NCI-H1694 treated with DMSO at 0.1 percent for 48 hours (cell line): Measurements from ENCODE around the gene TLR6.

Experiments
- DNase-seq: peaks from one replicate; lab custom pipeline; 2025; lab: John Stamatoyannopoulos, UW

TLR6 gene, protein sequence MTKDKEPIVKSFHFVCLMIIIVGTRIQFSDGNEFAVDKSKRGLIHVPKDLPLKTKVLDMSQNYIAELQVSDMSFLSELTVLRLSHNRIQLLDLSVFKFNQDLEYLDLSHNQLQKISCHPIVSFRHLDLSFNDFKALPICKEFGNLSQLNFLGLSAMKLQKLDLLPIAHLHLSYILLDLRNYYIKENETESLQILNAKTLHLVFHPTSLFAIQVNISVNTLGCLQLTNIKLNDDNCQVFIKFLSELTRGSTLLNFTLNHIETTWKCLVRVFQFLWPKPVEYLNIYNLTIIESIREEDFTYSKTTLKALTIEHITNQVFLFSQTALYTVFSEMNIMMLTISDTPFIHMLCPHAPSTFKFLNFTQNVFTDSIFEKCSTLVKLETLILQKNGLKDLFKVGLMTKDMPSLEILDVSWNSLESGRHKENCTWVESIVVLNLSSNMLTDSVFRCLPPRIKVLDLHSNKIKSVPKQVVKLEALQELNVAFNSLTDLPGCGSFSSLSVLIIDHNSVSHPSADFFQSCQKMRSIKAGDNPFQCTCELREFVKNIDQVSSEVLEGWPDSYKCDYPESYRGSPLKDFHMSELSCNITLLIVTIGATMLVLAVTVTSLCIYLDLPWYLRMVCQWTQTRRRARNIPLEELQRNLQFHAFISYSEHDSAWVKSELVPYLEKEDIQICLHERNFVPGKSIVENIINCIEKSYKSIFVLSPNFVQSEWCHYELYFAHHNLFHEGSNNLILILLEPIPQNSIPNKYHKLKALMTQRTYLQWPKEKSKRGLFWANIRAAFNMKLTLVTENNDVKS

DNA sequence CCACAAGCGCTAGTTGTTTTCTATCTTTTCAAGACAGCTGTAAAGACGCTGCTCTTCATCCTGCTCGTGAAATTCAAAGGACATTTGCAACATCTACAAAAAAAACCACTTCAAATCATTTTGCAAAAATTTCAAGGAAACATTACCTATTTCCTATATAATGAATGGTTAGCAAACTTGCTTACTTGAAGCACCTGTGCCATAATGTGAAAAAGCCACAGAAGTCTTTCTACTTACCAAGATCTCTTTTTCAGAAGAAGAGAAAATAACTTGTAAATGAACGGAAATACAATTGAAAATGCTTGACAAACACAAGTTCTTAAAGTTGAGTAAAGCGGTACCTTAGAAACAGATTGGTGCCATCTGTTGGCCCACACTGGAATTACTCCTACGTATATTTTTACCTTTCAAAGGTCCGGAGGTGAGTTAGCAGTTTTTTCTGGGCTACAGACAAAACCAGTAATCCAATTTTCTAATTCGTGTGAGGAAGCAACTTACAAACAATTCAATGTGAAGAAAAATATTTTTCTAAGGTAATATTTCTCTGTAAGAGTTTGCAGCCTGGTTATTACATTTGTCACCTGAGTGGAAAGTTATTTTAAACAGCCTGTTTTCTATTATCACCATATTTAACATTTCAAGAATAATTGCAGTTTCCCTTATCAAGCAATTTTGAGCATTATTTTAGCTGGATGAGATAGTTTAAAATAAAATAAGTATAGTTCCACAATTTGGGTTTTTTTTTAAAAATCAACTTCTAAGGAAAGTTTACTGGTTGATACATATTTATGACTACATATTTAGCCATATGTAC is at the start of gene TLR6:
TLR6 (minus strand) TSS at position 294 of the 814 bp plus-strand sequence. CDS start 27,344 bp downstream, outside the sequence.
- DNase-seq = no peak

DNA sequence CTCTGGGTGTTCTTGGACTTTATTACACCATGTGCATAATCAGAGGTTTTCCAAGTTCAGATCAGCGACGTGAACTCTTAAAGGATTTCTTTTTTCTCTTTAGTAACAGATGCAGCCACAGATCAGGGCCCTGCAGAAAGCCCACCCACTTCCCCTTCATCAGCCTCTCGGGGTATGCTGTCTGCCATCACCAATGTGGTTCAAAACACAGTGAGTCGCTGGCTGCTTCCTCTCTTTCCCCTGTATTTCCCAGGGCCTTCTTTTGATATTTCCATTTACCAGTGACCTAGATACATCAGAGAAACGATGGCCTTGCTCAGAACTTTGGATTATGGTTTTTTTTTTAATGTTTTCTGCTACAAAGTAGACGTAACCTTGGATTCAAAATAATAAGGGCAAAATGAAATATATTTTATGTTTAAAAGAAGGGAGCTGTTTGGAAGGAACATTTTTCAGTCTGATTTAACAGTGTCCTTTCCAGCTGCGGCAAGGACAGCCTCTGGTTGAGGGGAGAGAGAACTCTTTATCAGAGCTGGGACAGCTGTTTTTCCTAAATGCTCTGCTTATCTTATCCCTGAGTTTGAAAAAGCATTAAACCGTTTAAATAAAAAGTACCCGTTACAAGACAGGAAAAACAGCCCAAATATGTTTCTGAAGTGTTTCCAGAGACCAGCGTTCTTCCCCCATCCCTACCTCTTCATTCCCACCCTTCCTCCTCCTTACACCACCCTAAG is 49.2 kb upstream of the TLR6 start:
- DNase-seq = no peak

DNA sequence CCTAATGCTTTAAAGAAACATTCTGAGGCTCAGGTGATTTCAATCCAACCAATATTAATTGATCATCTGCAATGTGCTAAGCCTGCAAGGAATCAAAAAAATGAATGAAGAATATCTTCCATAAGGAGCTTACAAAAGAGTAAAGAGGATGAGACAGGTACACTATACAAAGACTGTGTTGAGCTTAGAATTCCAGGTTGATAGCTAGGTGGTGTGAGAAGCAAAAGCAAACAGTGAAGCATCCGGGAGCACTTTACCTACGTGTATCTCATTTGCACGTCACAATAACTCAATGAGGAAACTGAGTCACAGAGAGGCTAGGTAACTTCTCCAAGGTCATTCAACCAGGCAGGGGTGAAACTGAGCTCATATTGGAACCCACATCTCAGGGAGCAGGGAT is 48.1 kb upstream of the TLR6 start:
- DNase-seq = no peak

DNA sequence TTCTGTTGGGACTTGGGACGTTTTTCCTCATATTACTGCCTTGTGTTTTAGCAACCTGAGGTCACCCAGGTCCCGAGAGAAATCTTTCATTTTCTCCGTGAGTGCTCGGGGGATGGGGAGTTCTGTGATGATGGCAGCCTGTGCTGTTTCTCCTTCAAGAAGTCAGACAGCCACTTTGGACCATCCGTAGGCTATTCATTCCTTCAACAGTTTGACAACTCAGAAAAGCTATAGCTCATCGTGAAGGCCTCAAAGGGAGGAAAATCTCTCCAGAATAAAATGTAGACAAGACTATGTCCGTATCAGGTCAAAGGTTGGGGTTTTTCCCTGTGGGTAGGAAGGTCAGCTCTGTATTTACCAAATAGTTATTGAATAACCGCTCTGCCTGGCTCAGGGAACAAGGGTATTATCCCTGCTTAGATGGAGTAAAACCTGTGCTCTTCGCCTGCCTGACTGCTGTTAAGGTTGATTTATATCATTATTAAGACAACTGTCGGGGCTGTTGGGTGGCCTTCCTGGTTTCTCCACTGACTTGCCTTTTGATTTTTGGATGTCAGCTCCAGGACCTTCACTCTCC is 47.6 kb upstream of the TLR6 start:
- no peak for DNase-seq

DNA sequence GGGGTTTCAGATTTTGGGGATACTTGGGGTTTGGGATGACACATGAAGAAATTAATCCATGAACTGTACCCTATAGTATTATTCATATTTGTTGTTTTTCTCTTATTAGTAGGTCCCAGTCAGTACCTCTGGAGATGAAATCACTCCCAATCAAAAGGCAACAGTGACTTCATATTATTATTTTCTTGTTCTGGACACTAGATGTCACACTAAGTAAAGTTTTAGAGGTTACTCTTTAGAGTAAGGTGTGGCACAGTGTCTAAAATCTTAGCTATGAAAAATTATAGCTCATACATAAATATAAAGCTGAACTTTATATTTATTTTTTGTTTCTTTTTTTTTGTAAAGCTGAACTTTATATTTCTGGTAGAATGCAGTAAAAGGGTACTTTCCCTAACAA is 46.1 kb upstream of the TLR6 start:
- DNase-seq = peak; percentile 50

DNA sequence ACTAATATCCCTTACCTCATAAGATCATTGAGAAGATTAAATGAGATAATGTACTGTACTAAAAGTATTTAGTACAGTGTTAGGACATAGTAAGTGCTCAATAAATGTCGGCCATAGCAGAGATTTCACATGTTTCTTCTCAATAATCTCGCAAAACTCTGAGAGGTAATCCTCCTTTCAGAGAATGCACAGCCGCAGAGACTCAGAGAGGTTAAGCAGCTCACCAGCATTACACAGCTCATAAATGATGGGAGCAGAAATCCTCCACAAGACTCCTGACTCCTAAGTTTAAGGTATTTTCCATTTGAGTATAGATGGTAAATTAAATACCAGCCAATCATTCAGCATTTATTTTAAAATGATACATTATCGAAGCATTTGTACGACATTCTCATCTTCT is 45.6 kb upstream of the TLR6 start:
- DNase-seq = no peak

DNA sequence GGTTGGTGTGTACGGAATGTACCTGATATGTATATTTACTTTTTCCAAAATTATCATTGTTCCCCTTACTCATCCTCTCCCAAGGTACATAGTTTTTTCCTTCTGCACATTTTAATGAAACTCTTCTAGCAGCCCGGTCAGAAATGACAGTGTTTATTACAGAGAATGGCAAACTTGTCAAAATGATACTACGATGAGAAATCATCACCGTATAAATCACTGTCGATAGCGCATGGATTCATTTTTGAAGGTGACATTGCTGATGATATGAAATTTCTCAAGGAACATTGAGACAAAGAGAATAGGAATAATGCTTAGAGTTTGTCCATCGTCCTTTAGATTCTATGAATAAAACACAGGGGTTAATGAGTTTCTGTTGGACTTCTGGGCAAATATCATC is 41.6 kb upstream of the TLR6 start:
- DNase-seq = no peak

DNA sequence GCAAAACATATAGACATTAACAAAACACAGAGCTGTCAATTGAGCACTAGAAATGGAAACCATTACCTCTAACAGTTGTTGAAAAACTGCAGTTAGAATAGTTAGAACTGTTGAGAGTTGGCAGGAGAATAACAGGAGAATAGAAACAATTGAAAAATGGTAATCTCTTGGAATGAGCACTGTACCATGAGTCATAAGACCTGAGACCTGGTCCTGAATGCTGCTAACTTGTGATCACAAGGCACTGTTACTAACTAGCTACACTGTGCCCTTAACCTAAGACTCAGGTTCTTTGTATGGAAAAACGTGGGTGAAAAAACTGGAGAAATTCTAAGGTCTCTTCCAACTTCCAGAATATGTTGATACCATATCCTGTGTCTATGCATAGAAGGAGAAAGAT is 40.3 kb upstream of the TLR6 start:
- DNase-seq = no peak

DNA sequence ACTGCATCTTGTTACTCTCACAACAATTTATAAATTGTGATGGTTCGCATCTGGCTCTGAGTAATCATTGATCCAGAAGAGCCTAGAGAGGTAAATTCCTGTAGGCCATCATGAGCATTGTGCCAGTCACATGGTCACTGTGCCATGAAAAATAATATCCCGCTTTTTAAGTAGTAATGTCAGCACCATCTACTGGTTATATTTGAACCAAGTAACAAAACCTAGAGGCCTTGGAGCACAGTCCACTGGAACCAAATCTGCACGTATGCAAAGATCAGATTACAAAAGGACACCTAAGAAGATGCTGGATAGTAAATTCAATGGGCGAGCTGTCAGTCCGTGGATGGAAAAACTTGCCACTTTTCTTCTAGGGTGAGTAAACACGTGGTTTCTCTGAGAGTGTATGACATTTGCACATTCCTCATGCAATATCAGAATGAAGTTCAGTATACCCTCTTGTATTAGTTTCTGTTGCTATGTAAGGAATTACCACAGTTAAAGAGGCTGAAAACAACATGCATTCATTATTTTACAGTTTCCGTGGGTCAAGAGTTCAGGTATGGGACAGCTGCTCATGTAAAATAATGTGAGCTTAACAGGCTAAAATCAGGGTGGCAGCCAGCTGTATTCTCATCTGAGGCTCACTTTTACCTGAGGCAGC is 37.8 kb upstream of the TLR6 start:
- no peak for DNase-seq

DNA sequence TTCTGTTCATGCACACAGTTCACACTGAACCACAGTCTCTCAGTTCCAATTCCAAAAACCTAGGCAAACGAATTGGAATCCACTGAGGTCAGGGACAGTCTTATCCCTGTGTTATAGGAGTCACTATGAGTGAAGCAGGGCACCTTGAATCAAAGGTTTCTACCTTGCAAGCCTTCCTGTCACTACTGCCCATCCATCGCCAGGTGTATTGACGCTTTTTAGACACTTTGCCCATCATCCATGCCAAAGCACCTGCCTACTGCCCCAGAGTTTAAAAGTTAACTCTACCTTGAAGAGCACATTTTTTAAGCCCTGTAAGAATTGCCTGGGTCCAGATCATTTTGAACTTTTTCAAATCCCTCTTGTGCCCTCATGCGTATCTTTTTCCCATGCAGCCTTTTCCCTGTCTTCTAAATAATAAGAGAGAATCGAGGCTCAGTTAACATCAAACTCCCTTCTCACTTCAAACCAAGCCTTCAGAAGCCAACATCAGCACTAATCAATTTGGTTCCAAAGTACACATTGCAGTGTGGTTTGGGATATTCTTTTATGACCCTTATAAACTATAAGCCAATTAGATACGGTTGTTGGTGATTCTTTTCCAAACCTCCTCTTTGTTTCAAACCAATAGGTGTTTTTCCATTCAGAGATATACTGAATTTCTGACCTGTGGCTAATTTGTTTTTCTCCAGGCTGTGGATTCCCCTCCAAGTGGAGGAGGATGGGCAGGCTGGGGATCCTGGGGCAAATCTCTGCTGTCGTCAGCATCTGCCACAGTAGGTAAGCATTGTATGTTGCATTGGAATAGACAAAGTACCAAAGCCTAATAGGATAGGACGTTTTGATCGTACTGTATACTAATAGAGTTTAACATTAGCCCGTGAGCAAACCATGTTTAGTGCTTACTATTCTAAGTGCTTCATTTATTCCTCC is 34.7 kb upstream of the TLR6 start:
- no peak for DNase-seq

DNA sequence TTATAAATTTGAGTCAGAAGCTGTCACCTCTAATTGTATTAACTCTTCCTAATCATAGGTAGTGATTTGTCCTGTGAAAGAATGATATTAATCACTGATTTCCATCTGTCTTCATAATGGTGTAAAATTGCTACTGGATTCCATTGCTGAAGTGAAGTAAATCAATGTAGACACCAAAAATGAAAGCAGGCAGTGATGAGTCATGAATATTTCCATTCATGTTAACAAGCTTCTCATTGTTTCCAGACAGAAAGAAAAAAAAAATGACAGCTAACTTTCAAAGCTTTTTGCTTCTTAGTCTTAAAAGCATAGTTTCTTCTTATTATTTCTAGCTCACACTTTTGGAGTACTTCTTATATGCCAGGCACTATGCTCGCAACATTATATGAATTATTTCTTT is 32.5 kb upstream of the TLR6 start:
- DNase-seq = no peak

DNA sequence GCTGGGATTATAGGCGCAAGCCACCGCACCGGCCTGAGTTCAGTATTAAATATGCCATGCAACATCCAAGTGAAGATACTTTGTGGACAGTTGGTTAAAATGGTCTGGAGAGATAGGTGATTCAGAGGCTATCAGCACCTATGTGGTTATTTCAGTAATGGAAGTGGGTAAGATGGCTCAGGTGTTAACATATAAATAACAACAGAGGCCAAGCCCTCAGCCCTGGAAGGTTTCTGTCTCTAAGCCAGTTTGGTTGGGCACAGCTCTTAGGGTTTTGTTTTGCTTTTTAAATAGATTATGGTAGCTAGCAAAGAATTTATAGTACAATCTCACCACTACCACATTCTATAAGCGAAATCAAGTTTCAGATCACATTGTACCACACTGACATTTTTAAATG is 27.6 kb upstream of the TLR6 start:
- no peak for DNase-seq

DNA sequence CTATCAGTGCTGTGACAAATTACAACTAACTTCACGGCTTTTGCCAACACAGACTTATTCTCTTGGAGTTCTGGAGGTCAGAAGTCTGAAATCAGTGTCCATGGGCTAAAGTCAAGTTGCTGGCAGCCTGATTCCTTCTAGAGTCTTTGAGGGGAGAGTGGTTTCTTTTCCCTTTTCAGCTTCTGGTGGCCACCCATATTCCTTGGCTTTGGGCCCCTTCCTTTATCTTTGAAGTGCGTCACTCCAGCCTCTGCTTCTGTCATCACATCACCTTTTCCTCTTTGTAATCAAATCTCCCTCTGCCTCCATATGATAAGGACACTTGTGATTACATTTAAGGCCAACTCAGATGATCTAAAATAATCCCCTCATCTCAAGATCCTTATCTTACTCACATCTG is 20.0 kb upstream of the TLR6 start:
- DNase-seq = no peak

DNA sequence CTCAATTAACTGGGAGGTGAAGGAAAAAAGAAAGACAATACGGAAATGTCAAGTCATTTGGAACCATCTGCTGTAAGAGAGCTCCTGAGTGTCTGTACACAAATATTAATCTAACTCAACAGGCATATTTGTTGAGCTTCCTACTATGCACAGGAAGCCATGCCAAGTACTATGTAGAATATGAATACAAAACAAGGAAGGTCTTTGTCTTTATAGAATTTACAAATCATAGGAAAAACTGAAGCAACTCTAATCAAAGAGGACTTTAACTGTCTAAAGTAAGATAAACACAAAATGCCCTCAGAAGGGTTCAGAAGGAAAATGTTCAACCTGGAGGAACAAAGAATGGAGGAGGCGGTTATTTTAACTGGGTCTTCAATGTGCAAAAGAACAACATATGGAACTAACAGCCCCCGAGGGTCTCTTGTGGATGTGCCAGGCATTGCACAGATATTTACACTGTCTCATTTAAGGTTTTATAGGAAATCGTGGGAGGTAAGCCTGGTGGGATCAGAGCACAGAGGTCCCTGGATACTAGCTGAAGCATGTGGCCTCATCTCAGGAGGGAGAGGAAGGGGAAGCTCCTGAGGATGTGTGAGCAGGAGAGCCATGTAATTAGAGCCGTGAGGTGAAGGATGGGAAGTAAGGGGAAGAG is 16.8 kb upstream of the TLR6 start:
- no peak for DNase-seq

DNA sequence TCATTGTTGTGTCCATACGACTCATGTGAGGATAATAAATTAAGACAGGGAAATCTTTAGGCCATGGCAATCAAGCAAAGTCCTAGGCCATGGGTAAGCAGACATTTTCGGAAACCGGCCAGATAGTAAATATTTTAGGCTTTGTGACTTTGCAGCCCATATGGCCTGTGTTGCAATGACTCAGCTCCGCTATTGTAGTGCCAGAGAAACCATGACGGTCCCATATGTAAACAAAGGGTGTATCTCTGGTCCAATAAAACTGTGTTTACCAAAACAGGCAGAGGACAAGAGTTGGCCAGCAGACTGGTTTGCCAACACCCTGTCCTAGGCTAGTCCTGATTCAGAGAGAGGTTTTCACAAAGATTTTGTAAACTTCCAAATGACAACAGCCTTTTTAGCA is 16.0 kb upstream of the TLR6 start:
- no peak for DNase-seq

DNA sequence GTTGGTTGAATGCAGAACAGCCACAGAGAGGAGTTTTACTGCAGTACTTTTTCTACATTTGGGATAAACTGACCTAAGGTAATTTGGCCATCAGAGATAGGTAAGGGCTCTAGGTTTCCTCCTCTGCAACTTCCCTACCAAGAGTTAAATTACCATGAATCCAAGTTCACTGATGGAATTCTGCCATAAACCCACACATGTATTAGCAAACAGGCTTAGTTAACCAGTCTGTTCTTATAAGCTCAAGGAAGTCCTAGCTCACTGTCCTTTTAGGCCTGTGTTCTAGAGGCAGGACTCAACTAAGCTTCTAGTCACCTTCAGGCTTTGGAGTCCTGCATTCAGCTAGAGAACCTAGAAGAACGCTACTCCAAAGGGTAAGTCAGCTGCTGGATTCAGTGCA is 15.0 kb upstream of the TLR6 start:
- DNase-seq = no peak

DNA sequence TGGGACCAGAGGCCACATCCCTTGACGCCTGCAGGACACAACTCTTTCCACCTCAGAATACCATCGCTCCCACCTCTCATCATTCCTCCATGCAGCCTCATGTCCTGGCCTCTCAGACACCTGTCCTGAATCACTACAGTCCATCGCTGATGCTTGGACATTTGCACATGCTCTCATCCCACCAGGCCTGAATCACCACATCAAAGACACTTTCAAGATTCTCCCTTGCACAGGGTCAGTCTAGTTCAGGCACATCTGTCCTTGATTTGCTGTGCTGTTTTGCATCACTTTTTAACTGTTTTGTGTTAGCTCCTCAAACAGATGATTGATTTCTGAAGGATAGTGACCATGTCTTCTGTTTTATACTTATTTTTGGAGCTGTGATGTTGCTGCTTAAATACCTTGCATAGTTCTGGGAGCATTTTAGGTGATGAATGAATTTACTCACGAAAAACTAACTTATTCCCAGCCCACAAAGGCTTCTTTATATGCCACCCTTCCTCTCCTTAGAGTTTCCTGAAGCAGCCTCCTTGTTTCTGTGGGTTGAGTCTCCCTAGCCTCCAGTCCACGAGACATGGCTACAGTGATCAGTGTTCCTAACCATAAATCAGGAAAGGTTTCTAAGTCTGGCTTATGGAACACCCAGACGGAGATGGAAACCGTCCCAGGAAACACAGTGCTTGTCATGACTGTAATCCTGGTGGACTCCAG is 13.6 kb upstream of the TLR6 start:
- DNase-seq = no peak

DNA sequence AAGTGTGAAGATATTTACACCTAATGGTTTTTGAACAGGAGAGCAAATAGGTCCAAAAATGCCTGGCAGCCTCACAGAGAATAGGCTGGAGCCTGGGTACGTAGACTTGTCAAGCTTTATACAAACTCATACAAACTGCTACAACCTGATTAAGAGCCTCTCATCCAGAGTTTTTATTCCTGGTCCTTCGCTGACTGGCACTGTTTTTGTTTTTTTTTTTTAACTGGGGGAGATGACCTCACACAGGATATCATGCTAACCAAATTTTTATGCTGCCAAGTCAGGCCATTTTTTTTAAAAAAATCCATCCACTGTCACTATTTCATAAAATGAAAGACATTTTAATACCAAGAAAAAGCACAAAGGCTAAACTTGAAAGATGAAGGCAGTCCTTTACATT is 12.9 kb upstream of the TLR6 start:
- no peak for DNase-seq
